Neural cell (in vitro differentiated cells): ENCODE data around the gene LRBA. TPM values are rescaled to one million over a fixed set of nuclear protein-coding genes. Genes with fewer than 3 reads are reported as not detected.

Experiments used
- H2AFZ ChIP-seq: fragments of 200-600, 300-800 bp; sonication (generic), shearing (Covaris generic); 2 replicates; pipeline ENCODE4 v1.6.0; 2014; ENCODE audit warnings: low read depth, mild to moderate bottlenecking, antibody characterized with exemption, low read length, moderate library complexity
- H3F3A ChIP-seq: fragments of 200-600 bp; shearing (Covaris generic); 2 replicates; pipeline ENCODE4 v1.6.1; 2016; ENCODE audit warnings: mild to moderate bottlenecking, moderate library complexity, mixed read lengths, antibody characterized with exemption, low read length; ENCODE audit not compliant: insufficient read depth, poor library complexity, severe bottlenecking
- H3K27ac ChIP-seq: fragments of 200-600, 300-800 bp; sonication (generic), shearing (Covaris generic); 2 replicates; pipeline ENCODE4 v1.5.1; 2014; ENCODE audit warnings: mild to moderate bottlenecking, low read length, moderate library complexity
- H3K27me3 ChIP-seq: fragments of 300-800, 200-600 bp; sonication (generic), shearing (Covaris generic); 2 replicates; pipeline ENCODE4 v1.6.0; 2014; ENCODE audit warnings: mild to moderate bottlenecking, low read depth, low read length, moderate library complexity; ENCODE audit not compliant: insufficient read depth
- H3K36me3 ChIP-seq: fragments of 300-800, 200-600 bp; sonication (generic), shearing (Covaris generic); 2 replicates; pipeline ENCODE4 v1.5.1; 2014; ENCODE audit warnings: mild to moderate bottlenecking, antibody characterized with exemption, low read length, moderate library complexity; ENCODE audit not compliant: insufficient read depth
- H3K4me2 ChIP-seq: fragments of 300-800, 200-600 bp; sonication (generic), shearing (Covaris generic); 2 replicates; pipeline ENCODE4 v1.6.0; 2014; ENCODE audit warnings: mild to moderate bottlenecking, low read length
- H3K4me3 ChIP-seq: fragments of 300-800, 200-600 bp; sonication (generic), shearing (Covaris generic); 2 replicates; pipeline ENCODE4 v1.5.1; 2014; ENCODE audit warnings: mild to moderate bottlenecking, low read length, moderate library complexity
- H3K79me2 ChIP-seq: fragments of 200-600 bp; shearing (Covaris generic); replicated peaks from 2 replicates; pipeline ENCODE4 v1.6.0; 2014; ENCODE audit warnings: mild to moderate bottlenecking, low read length, moderate library complexity; ENCODE audit not compliant: insufficient read depth
- H3K9ac ChIP-seq: fragments of 300-800, 200-600 bp; sonication (generic), shearing (Covaris generic); 2 replicates; pipeline ENCODE4 v1.6.1; 2016; ENCODE audit warnings: mild to moderate bottlenecking, low read length, mixed read lengths
- H3K9me2 ChIP-seq: fragments of 200-600 bp; shearing (Covaris generic); 2 replicates; pipeline ENCODE4 v1.6.1; 2016; ENCODE audit warnings: mild to moderate bottlenecking, low read length, mixed read lengths; ENCODE audit not compliant: insufficient read depth
- H3K9me3 ChIP-seq: fragments of 200-600, 300-800 bp; sonication (generic), shearing (Covaris generic); 2 replicates; pipeline ENCODE4 v1.6.1; 2016; ENCODE audit warnings: mild to moderate bottlenecking, mixed run types, low read length, moderate library complexity, mixed read lengths
- H4K20me1 ChIP-seq: fragments of 200-600 bp; shearing (Covaris generic); 2 replicates; pipeline ENCODE4 v1.6.1; 2016; ENCODE audit warnings: mild to moderate bottlenecking, mixed run types; ENCODE audit not compliant: insufficient read depth
- EP300 ChIP-seq: fragments of 450-650 bp; conservative IDR thresholded peaks from 2 replicates; pipeline ENCODE4 v1.6.1; 2014; ENCODE audit warnings: antibody characterized with exemption, mild to moderate bottlenecking, moderate library complexity; ENCODE audit not compliant: poor library complexity, severe bottlenecking
- EZH2 ChIP-seq: fragments of 200-600, 300-800 bp; shearing (Covaris generic), sonication (generic); IDR thresholded peaks from 2 replicates; pipeline ENCODE4 v1.6.1; 2014; ENCODE audit warnings: antibody characterized with exemption, low read length, borderline replicate concordance, mild to moderate bottlenecking; ENCODE audit not compliant: insufficient read depth, poor library complexity, severe bottlenecking
- MXI1 ChIP-seq: fragments of 450-650 bp; conservative IDR thresholded peaks from 2 replicates; pipeline ENCODE4 v1.6.1; 2014; ENCODE audit warnings: antibody characterized with exemption, mild to moderate bottlenecking; ENCODE audit not compliant: poor library complexity, severe bottlenecking
- POLR2AphosphoS5 ChIP-seq: IDR thresholded peaks from 2 replicates; pipeline ENCODE4 v1.6.1; 2012
- RAD21 ChIP-seq: fragments of 450-650 bp; conservative IDR thresholded peaks from 2 replicates; pipeline ENCODE4 v1.6.1; 2014; ENCODE audit warnings: antibody characterized with exemption, mild to moderate bottlenecking, moderate library complexity
- REST ChIP-seq: IDR thresholded peaks from 2 replicates; pipeline ENCODE4 v1.6.1; 2012; ENCODE audit warnings: borderline replicate concordance
- SMC3 ChIP-seq: fragments of 450-650 bp; conservative IDR thresholded peaks from 2 replicates; pipeline ENCODE4 v1.6.1; 2014; ENCODE audit warnings: antibody characterized with exemption, mild to moderate bottlenecking, moderate library complexity; ENCODE audit not compliant: poor library complexity
- TAF1 ChIP-seq: IDR thresholded peaks from 2 replicates; pipeline ENCODE4 v1.6.1; 2012; ENCODE audit warnings: low read depth
- polyA plus RNA-seq: library from polyadenylated mRNA; depleted of rRNA; stranded (reverse); fragments of >200 nt; gene quantifications from 2 replicates; pipeline ENCODE4 v1.2.3, GENCODE V29; 2014
- TF ChIP-seq, protein P1 (sequence below): fragments of 450-650 bp; IDR thresholded peaks from 2 replicates; pipeline ENCODE4 v1.5.1; 2014; ENCODE audit warnings: antibody characterized with exemption, mild to moderate bottlenecking, moderate library complexity; ENCODE audit not compliant: poor library complexity, severe bottlenecking

Gene LRBA
- polyA plus RNA-seq, 1 donor from 2014 or later: 7.1 TPM

DNA sequence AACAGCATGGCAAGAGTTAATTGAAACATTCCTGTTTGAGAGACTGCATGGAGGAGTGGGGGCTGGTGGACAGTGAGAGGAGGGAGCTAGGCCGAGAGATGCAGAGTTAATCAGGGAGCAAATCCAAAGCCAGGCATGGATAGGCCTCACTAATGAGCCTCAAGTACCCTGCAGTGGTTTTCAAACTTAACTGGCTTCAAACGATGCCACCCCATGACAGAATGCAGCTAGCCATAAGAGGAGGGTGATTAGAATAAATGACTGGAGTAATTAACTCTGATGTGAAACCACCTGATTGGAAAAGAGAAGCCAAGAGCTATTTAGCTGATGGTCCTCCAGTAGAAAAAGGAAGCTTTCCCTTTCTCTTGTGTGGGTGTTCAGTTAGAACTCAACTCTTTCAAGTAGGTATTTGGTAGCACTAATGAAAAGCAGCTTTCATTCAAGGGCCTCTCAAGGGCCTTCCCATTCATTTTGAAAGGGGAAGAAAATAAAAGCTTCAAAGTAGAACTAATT, 648.5 kb downstream of the LRBA start:
- TF ChIP-seq RAD21 (no peak), TAF1 (no peak), EZH2 (no peak), MXI1 (no peak)
- no peak overlapping the region for H3K9ac ChIP-seq
- H3K9me2 ChIP-seq: no peaks in the 10 kb centered on the region
- H3K4me3 ChIP-seq: no peak overlapping the region
- H3K9me3 ChIP-seq: no peaks in the 10 kb centered on the region
- H3F3A ChIP-seq: no peaks in the 10 kb centered on the region
- no peaks in the 10 kb centered on the region for H3K79me2 ChIP-seq
- H3K36me3 ChIP-seq: no peaks in the 10 kb centered on the region
- H3K27me3 ChIP-seq: peaks cover 79% of the 10 kb centered on the region
- H2AFZ ChIP-seq: no peak overlapping the region
- H4K20me1 ChIP-seq: no peaks in the 10 kb centered on the region
- H3K4me2 ChIP-seq: no peak overlapping the region
- H3K27ac ChIP-seq: no peak overlapping the region

DNA sequence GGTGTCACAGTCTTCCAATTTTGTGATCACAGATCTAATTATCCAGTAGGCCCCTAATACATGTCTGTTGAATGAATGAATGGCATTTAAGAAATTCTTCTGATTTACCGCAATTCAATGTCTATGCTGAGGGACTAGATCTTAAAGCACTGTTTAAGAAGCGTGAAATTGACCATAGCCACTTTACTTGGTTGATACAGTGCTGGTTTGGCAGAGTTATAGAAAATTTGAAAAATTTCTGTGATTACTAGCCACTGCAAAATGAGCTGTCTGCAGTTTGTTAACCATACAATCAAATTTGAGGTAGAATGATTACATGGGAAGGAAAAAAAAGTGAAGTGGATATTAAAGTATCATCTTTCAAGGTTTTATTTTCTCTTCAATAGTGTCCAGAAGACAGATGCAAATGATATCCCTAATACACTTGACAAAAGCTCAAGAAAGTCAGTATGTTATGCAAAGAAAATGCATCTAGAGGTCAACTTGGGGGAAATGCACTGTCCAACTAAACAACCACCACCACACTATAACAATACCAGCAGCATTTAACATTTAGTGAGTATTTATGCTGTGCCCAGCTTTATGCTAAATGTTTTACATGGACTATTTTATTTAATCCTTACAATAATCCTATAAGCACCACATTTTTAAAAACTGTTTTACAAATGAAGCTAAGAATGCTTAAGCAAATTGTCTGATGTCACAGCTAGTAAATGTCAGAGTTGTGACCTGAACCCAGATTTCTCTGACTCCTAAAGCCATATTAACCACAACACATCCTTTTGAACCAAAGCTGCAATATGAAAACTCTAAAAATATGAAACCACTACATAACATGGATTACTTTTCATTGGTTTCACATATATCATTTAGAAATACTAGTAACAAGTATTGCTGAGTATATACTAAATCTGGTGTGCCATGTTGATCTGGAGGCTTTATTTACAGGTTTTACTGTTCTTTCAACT, 651.1 kb downstream of the LRBA start:
- Histone ChIP-seq H3K36me3 (no peaks in the 10 kb centered on the region), H2AFZ (no peak overlapping the region), H3K9ac (no peak overlapping the region), H4K20me1 (no peaks in the 10 kb centered on the region), H3K27ac (no peak overlapping the region), H3F3A (no peaks in the 10 kb centered on the region), H3K4me2 (no peak overlapping the region), H3K79me2 (no peaks in the 10 kb centered on the region), H3K9me3 (no peaks in the 10 kb centered on the region), H3K4me3 (no peak overlapping the region), H3K9me2 (no peaks in the 10 kb centered on the region), H3K27me3 (peaks cover 79% of the 10 kb centered on the region)
- TF ChIP-seq EP300 (no peak), REST (no peak), TAF1 (no peak), RAD21 (no peak), SMC3 (no peak), POLR2AphosphoS5 (no peak)
- TF ChIP-seq, protein P1, sequence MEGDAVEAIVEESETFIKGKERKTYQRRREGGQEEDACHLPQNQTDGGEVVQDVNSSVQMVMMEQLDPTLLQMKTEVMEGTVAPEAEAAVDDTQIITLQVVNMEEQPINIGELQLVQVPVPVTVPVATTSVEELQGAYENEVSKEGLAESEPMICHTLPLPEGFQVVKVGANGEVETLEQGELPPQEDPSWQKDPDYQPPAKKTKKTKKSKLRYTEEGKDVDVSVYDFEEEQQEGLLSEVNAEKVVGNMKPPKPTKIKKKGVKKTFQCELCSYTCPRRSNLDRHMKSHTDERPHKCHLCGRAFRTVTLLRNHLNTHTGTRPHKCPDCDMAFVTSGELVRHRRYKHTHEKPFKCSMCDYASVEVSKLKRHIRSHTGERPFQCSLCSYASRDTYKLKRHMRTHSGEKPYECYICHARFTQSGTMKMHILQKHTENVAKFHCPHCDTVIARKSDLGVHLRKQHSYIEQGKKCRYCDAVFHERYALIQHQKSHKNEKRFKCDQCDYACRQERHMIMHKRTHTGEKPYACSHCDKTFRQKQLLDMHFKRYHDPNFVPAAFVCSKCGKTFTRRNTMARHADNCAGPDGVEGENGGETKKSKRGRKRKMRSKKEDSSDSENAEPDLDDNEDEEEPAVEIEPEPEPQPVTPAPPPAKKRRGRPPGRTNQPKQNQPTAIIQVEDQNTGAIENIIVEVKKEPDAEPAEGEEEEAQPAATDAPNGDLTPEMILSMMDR: no peak
